ENCODE data around the gene MYO10.

GRCh38 chr5:16722097-16722495, 214.0 kb downstream of the MYO10 start:
- no peak for TF ChIP-seq CTCF (IDR thresholded peaks at IDR 0.05)
- no peak for TF ChIP-seq POLR2AphosphoS5 (IDR thresholded peaks at IDR 0.05)

Measured in breast epithelium (tissue), 3 donors.